Measurements from ENCODE around the gene SLC35F3.

Gene SLC35F3

DNA sequence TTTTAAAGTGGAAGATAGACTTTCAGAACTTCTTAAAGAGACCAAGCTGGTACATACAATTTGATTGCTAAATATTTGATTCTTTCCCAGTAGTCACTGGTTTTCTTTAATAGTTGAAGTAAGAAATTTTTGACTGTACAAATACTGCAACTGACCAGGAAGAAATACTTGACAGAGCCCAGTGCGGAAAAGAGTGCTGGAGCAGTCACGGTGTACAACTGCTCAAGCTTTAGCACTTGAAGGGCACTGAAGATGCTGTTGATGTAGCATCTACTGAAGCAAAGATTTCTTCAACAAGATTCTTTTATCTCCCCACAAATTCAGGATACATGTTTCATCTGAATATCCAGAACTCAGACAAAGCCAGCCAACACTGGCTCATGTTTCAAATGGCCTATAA lies 41.5 kb downstream of the SLC35F3 start:
- no peak for TF ChIP-seq EZH2phosphoT487 (conservative IDR thresholded peaks at IDR 0.05; ENCODE audit: low read length)
- TF ChIP-seq, protein P1, sequence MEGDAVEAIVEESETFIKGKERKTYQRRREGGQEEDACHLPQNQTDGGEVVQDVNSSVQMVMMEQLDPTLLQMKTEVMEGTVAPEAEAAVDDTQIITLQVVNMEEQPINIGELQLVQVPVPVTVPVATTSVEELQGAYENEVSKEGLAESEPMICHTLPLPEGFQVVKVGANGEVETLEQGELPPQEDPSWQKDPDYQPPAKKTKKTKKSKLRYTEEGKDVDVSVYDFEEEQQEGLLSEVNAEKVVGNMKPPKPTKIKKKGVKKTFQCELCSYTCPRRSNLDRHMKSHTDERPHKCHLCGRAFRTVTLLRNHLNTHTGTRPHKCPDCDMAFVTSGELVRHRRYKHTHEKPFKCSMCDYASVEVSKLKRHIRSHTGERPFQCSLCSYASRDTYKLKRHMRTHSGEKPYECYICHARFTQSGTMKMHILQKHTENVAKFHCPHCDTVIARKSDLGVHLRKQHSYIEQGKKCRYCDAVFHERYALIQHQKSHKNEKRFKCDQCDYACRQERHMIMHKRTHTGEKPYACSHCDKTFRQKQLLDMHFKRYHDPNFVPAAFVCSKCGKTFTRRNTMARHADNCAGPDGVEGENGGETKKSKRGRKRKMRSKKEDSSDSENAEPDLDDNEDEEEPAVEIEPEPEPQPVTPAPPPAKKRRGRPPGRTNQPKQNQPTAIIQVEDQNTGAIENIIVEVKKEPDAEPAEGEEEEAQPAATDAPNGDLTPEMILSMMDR (IDR thresholded peaks at IDR 0.05; ENCODE audit: insufficient read depth, low read length, poor library complexity, severe bottlenecking), result no peak
- no peaks in the 10 kb centered on the region for H3K27me3 ChIP-seq (ENCODE audit: low read length)
- no peaks in the 10 kb centered on the region for H3F3A ChIP-seq (ENCODE audit: insufficient read depth)
- H3K79me2 ChIP-seq (ENCODE audit: insufficient read depth, low read length), result no peaks in the 10 kb centered on the region
- H3K36me3 ChIP-seq (ENCODE audit: low read length), result no peaks in the 10 kb centered on the region
- H3K4me3 ChIP-seq (ENCODE audit: insufficient read depth, low read length, poor library complexity, severe bottlenecking), result no peak overlapping the region
- no peak overlapping the region for H3K9ac ChIP-seq (ENCODE audit: low read length)
- H3K9me3 ChIP-seq (ENCODE audit: insufficient read depth, low read length), result no peaks in the 10 kb centered on the region
- no peak overlapping the region for H2AFZ ChIP-seq (ENCODE audit: low read depth, low read length, severe bottlenecking)
- no peak overlapping the region for H3K27ac ChIP-seq (ENCODE audit: low read depth, low read length)
- no peaks in the 10 kb centered on the region for H4K20me1 ChIP-seq (ENCODE audit: low read depth, low read length)
- no peaks in the 10 kb centered on the region for H3K9me2 ChIP-seq (replicated peaks; ENCODE audit: insufficient read depth, low read length)
- no peak overlapping the region for H3K4me2 ChIP-seq (ENCODE audit: low read depth, low read length, poor library complexity, severe bottlenecking)

GRCh38 chr1:233946724-233947123 lies 42.2 kb downstream of the SLC35F3 start:
- no peaks in the 10 kb centered on the region for H3K27me3 ChIP-seq (ENCODE audit: low read length)
- no peak overlapping the region for H3K27ac ChIP-seq (ENCODE audit: low read depth, low read length)
- H3K9me3 ChIP-seq (ENCODE audit: insufficient read depth, low read length), result no peaks in the 10 kb centered on the region
- H3K36me3 ChIP-seq (ENCODE audit: low read length), result no peaks in the 10 kb centered on the region
- no peaks in the 10 kb centered on the region for H3K9me2 ChIP-seq (replicated peaks; ENCODE audit: insufficient read depth, low read length)
- H3K9ac ChIP-seq (ENCODE audit: low read length), result no peak overlapping the region
- no peaks in the 10 kb centered on the region for H3F3A ChIP-seq (ENCODE audit: insufficient read depth)
- H2AFZ ChIP-seq (ENCODE audit: low read depth, low read length, severe bottlenecking), result no peak overlapping the region
- no peak overlapping the region for H3K4me2 ChIP-seq (ENCODE audit: low read depth, low read length, poor library complexity, severe bottlenecking)
- H4K20me1 ChIP-seq (ENCODE audit: low read depth, low read length), result no peaks in the 10 kb centered on the region
- no peak overlapping the region for H3K4me3 ChIP-seq (ENCODE audit: insufficient read depth, low read length, poor library complexity, severe bottlenecking)
- no peaks in the 10 kb centered on the region for H3K79me2 ChIP-seq (ENCODE audit: insufficient read depth, low read length)
- TF ChIP-seq, protein P1 (IDR thresholded peaks at IDR 0.05; ENCODE audit: insufficient read depth, low read length, poor library complexity, severe bottlenecking), result no peak
- TF ChIP-seq EZH2phosphoT487 (conservative IDR thresholded peaks at IDR 0.05; ENCODE audit: low read length), result no peak

- H3K36me3 ChIP-seq (ENCODE audit: low read length), result no peaks in the 10 kb centered on the region
- H3K27me3 ChIP-seq (ENCODE audit: low read length), result no peaks in the 10 kb centered on the region
- no peak overlapping the region for H3K4me2 ChIP-seq (ENCODE audit: low read depth, low read length, poor library complexity, severe bottlenecking)
- no peaks in the 10 kb centered on the region for H3K9me2 ChIP-seq (replicated peaks; ENCODE audit: insufficient read depth, low read length)
- no peak overlapping the region for H3K9ac ChIP-seq (ENCODE audit: low read length)
- H3F3A ChIP-seq (ENCODE audit: insufficient read depth), result no peaks in the 10 kb centered on the region
- TF ChIP-seq EZH2phosphoT487 (conservative IDR thresholded peaks at IDR 0.05; ENCODE audit: low read length), result no peak
- TF ChIP-seq, protein P1 (IDR thresholded peaks at IDR 0.05; ENCODE audit: insufficient read depth, low read length, poor library complexity, severe bottlenecking), result no peak
- H3K4me3 ChIP-seq (ENCODE audit: insufficient read depth, low read length, poor library complexity, severe bottlenecking), result no peak overlapping the region
- no peaks in the 10 kb centered on the region for H4K20me1 ChIP-seq (ENCODE audit: low read depth, low read length)
- no peaks in the 10 kb centered on the region for H3K79me2 ChIP-seq (ENCODE audit: insufficient read depth, low read length)
- H3K9me3 ChIP-seq (ENCODE audit: insufficient read depth, low read length), result no peaks in the 10 kb centered on the region
- no peak overlapping the region for H2AFZ ChIP-seq (ENCODE audit: low read depth, low read length, severe bottlenecking)
- H3K27ac ChIP-seq (ENCODE audit: low read depth, low read length), result no peak overlapping the region
Observed at GRCh38 chr1:233951804-233952203, 47.3 kb downstream of the SLC35F3 start.
